RWPE2 (cell line): ENCODE data around the gene LENG9.

Experiments used
- ATAC-seq: fragments of 200-7000 bp; cut with Tn5 transposase; 3 replicates; pipeline ENCODE4 v1.9.1; 2021; ENCODE audit warnings: low read depth
- DNase-seq: peaks from one replicate; pipeline ENCODE4 v3.0.0-alpha.2; 2020; ENCODE audit warnings: low spot score
- H3K27ac ChIP-seq: fragments of 450-650 bp; 2 replicates; pipeline ENCODE4 v1.5.1; 2017; ENCODE audit warnings: mild to moderate bottlenecking; ENCODE audit not compliant: poor library complexity, severe bottlenecking
- H3K27me3 ChIP-seq: fragments of 250-450 bp; sonication (Bioruptor Pico); 2 replicates; pipeline ENCODE4 v1.5.1; 2021; ENCODE audit warnings: mild to moderate bottlenecking, moderate library complexity; ENCODE audit not compliant: insufficient read depth, poor library complexity, severe bottlenecking
- H3K36me3 ChIP-seq: fragments of 250-450 bp; sonication (Bioruptor Pico); 2 replicates; pipeline ENCODE4 v1.5.1; 2020; ENCODE audit warnings: low read depth, mild to moderate bottlenecking, moderate library complexity
- H3K4me1 ChIP-seq: fragments of 250-450 bp; sonication (Bioruptor Pico); 2 replicates; pipeline ENCODE4 v1.5.1; 2021; ENCODE audit warnings: mild to moderate bottlenecking, moderate library complexity; ENCODE audit not compliant: insufficient read depth, poor library complexity, severe bottlenecking
- H3K4me3 ChIP-seq: fragments of 250-450 bp; sonication (Bioruptor Pico); 2 replicates; pipeline ENCODE4 v1.5.1; 2021; ENCODE audit warnings: mild to moderate bottlenecking, moderate library complexity; ENCODE audit not compliant: severe bottlenecking
- H3K9me3 ChIP-seq: fragments of 250-450 bp; sonication (Bioruptor Pico); 2 replicates; pipeline ENCODE4 v1.5.1; 2021; ENCODE audit warnings: mild to moderate bottlenecking, moderate library complexity; ENCODE audit not compliant: severe bottlenecking
- CTCF ChIP-seq: fragments of 450-650 bp; IDR thresholded peaks from one replicate; pipeline ENCODE4 v1.5.1; 2017; ENCODE audit warnings: mild to moderate bottlenecking, moderate library complexity; ENCODE audit not compliant: poor library complexity, severe bottlenecking

The LENG9 gene

GRCh38 chr19:54457773-54458647 lies 5.6 kb downstream of the LENG9 start:
- no peak overlapping the region for H3K4me3 ChIP-seq
- TF ChIP-seq CTCF = no peak
- no peaks in the 10 kb centered on the region for H3K4me1 ChIP-seq
- H3K9me3 ChIP-seq = no peaks in the 10 kb centered on the region
- no peak overlapping the region for H3K27ac ChIP-seq
- DNase-seq = no peak
- no peaks in the 10 kb centered on the region for H3K27me3 ChIP-seq
- peaks cover 79% of the 10 kb centered on the region for H3K36me3 ChIP-seq
- no peak for ATAC-seq

GRCh38 chr19:54456423-54457373 lies 6.9 kb downstream of the LENG9 start:
- no peaks in the 10 kb centered on the region for H3K4me1 ChIP-seq

GRCh38 chr19:54455786-54456422 lies 7.7 kb downstream of the LENG9 start:
- H3K27ac ChIP-seq = no peak overlapping the region
- peaks cover 89% of the 10 kb centered on the region for H3K36me3 ChIP-seq
- no peak overlapping the region for H3K4me3 ChIP-seq
- ATAC-seq (no peak), DNase-seq (no peak)
- H3K4me1 ChIP-seq = peaks cover 3% of the 10 kb centered on the region
- H3K9me3 ChIP-seq = no peaks in the 10 kb centered on the region
- no peak for TF ChIP-seq CTCF
- no peaks in the 10 kb centered on the region for H3K27me3 ChIP-seq

More at GRCh38 chr19:54456423-54457373, 6.9 kb downstream of the LENG9 start:
- DNase-seq (no peak), ATAC-seq (no peak)
- H3K9me3 ChIP-seq = no peaks in the 10 kb centered on the region
- H3K36me3 ChIP-seq = peaks cover 89% of the 10 kb centered on the region
- H3K4me3 ChIP-seq = no peak overlapping the region
- no peak overlapping the region for H3K27ac ChIP-seq
- no peaks in the 10 kb centered on the region for H3K27me3 ChIP-seq
- no peak for TF ChIP-seq CTCF

- no peak overlapping the region for H3K27ac ChIP-seq
- H3K9me3 ChIP-seq = no peaks in the 10 kb centered on the region
- H3K4me3 ChIP-seq = no peak overlapping the region
- H3K36me3 ChIP-seq = peaks cover 89% of the 10 kb centered on the region
- TF ChIP-seq CTCF = no peak
- peaks cover 6% of the 10 kb centered on the region for H3K4me1 ChIP-seq
- ATAC-seq (no peak), DNase-seq (peak; percentile 65)
- H3K27me3 ChIP-seq = no peaks in the 10 kb centered on the region
These were observed 8.6 kb downstream of the LENG9 start for GRCh38 chr19:54454781-54455675.
